HepG2 (cell line): ENCODE measurements around the gene SRRM2. TPM values are rescaled to one million over a fixed set of nuclear protein-coding genes. Genes with fewer than 3 reads are reported as not detected.

Experiments used
- ESRRA ChIP-seq: sonication (generic); formaldehyde crosslinking; IDR thresholded peaks from 2 replicates; pipeline ENCODE4 v1.5.1; 2020; ENCODE audit warnings: mild to moderate bottlenecking, low read depth, missing genetic modification reagents
- FOSL2 ChIP-seq: sonication (generic); formaldehyde crosslinking; IDR thresholded peaks from 2 replicates; pipeline ENCODE4 v1.4.0; 2020; ENCODE audit warnings: missing genetic modification reagents
- GABPA ChIP-seq, 2 experiments: IDR thresholded peaks; 2 replicates each; pipeline ENCODE4 v1.6.1; 2011 to 2016; ENCODE audit warnings: low read depth in 2 of 2, low read length in 1 of 2, missing biosample characterization in 1 of 2, missing genetic modification characterization in 1 of 2
- GLMP ChIP-seq: sonication (generic); formaldehyde crosslinking; IDR thresholded peaks from 2 replicates; pipeline ENCODE4 v1.9.0; 2021; ENCODE audit warnings: missing genetic modification reagents, mild to moderate bottlenecking, borderline replicate concordance
- HMGA1 ChIP-seq: sonication (generic); formaldehyde crosslinking; conservative IDR thresholded peaks from 2 replicates; pipeline ENCODE4 v1.4.0; 2020; ENCODE audit warnings: missing genetic modification reagents
- JDP2 ChIP-seq: sonication (generic); formaldehyde crosslinking; IDR thresholded peaks from 2 replicates; pipeline ENCODE4 v1.8.1; 2022; ENCODE audit warnings: missing genetic modification reagents, borderline replicate concordance
- KAT2B ChIP-seq: fragments of 150-350 bp; IDR thresholded peaks from 2 replicates; pipeline ENCODE4 v1.6.1; 2014; ENCODE audit warnings: low read depth, low read length, borderline replicate concordance
- KDM5B ChIP-seq: sonication (generic); formaldehyde crosslinking; IDR thresholded peaks from 2 replicates; pipeline ENCODE4 v1.4.0; 2020; ENCODE audit warnings: missing genetic modification reagents, mild to moderate bottlenecking, borderline replicate concordance
- KDM6A ChIP-seq: IDR thresholded peaks from 2 replicates; pipeline ENCODE4 v1.6.1; 2016; ENCODE audit warnings: low read depth
- KLF16 ChIP-seq, 2 experiments: sonication (generic) in 1 of 2; formaldehyde crosslinking in 1 of 2; IDR thresholded peaks; 2 replicates each; pipeline versions ENCODE4 v1.6.1 to v1.8.0; 2016 to 2023; ENCODE audit warnings: missing genetic modification reagents in 2 of 2, missing compliant biosample characterization in 1 of 2
- MED13 ChIP-seq: sonication (generic); formaldehyde crosslinking; IDR thresholded peaks from 2 replicates; pipeline ENCODE4 v1.5.0; 2020; ENCODE audit warnings: missing genetic modification reagents
- MLXIP ChIP-seq: sonication (generic); formaldehyde crosslinking; IDR thresholded peaks from 2 replicates; pipeline ENCODE4 v1.9.0; 2021; ENCODE audit warnings: missing genetic modification reagents, borderline replicate concordance
- MZF1 ChIP-seq: sonication (generic); formaldehyde crosslinking; IDR thresholded peaks from 2 replicates; pipeline ENCODE4 v1.8.1; 2023; ENCODE audit warnings: mild to moderate bottlenecking, missing genetic modification reagents, borderline replicate concordance
- RFX1 ChIP-seq: fragments of 450-650 bp; IDR thresholded peaks from 2 replicates; pipeline ENCODE4 v1.6.1; 2017
- TOE1 ChIP-seq: sonication (generic); formaldehyde crosslinking; IDR thresholded peaks from 2 replicates; pipeline ENCODE4 v1.4.0; 2020; ENCODE audit warnings: mild to moderate bottlenecking, missing genetic modification reagents
- ZFP41 ChIP-seq: sonication (generic); formaldehyde crosslinking; IDR thresholded peaks from 2 replicates; pipeline ENCODE4 v1.4.0; 2020; ENCODE audit warnings: mild to moderate bottlenecking, missing genetic modification reagents, borderline replicate concordance
- ZNF337 ChIP-seq: sonication (generic); formaldehyde crosslinking; IDR thresholded peaks from 2 replicates; pipeline ENCODE4 v1.5.1; 2020; ENCODE audit warnings: missing genetic modification reagents, low read depth, mild to moderate bottlenecking, borderline replicate concordance
- ZNF687 ChIP-seq: sonication (generic); formaldehyde crosslinking; IDR thresholded peaks from 2 replicates; pipeline ENCODE4 v1.5.1; 2020; ENCODE audit warnings: mild to moderate bottlenecking, missing genetic modification reagents, moderate library complexity
- ZSCAN20 ChIP-seq: sonication (generic); formaldehyde crosslinking; IDR thresholded peaks from 2 replicates; pipeline ENCODE4 v1.4.0; 2020; ENCODE audit warnings: missing genetic modification reagents, mild to moderate bottlenecking, borderline replicate concordance
- polyA plus RNA-seq, 8 experiments: library from polyadenylated mRNA; depleted of rRNA in 3 of 8; stranded (reverse) in 7 of 8; unstranded in 1 of 8; fragments of >200 nt; fragmentation: Illumina TruSeq in 4 of 8; extraction: Trizol in 4 of 8; gene quantifications; 2 replicates each; pipeline versions ENCODE4 v1.2.1 to v1.2.3, GENCODE V29; 2011 to 2016; ENCODE audit warnings: low read depth in 4 of 8, missing spikeins in 1 of 8, mixed read lengths in 1 of 8; ENCODE audit not compliant: insufficient read depth in 1 of 8
- total RNA-seq, 5 experiments: library from RNA; depleted of rRNA; stranded (reverse); fragments of >200 nt; fragmentation: Illumina TruSeq; extraction: Trizol; gene quantifications; 2 replicates each; pipeline ENCODE4 v1.2.3, GENCODE V29; 2016; ENCODE audit warnings: low read depth in 1 of 5

SRRM2 gene
- total and polyA plus RNA-seq, 2 of the 13 experiments (the other 11 are each of a cell fraction or from before 2014, with no cell fraction given) = 50.4 to 112 TPM

- TF ChIP-seq MLXIP (no peak), ZNF687 (CRISPR knock-in tag) (peak; percentile 74), JDP2 (CRISPR knock-in tag) (no peak), ZSCAN20 (CRISPR knock-in tag) (no peak), GABPA (IDR thresholded peaks at IDR 0.05; ENCODE audit: low read depth, low read length) (peak; percentile 92), GABPA (CRISPR knock-in tag; IDR thresholded peaks at IDR 0.05; ENCODE audit: low read depth) (peak; percentile 91), KAT2B (no peak), KLF16 (CRISPR knock-in tag; IDR thresholded peaks at IDR 0.05) (peak in 1 of 2 experiments; percentile 71; a peak in 2 of 4 replicates), TOE1 (CRISPR knock-in tag) (peak; percentile 73; the same call in 1 of the 2 replicates), ZNF337 (CRISPR knock-in tag) (no peak), GLMP (CRISPR knock-in tag) (no peak), ZFP41 (CRISPR knock-in tag) (no peak), MED13 (CRISPR knock-in tag) (0 out of 2 replicates have a peak, but pooled peaks have one; percentile 22), MZF1 (CRISPR knock-in tag) (no peak), KDM6A (CRISPR knock-in tag) (no peak), KDM5B (CRISPR knock-in tag) (peak; percentile 39; the same call in 1 of the 2 replicates), ESRRA (0 out of 2 replicates have a peak, but pooled peaks have one; percentile 18), FOSL2 (CRISPR knock-in tag) (peak; percentile 49), RFX1 (no peak), HMGA1 (CRISPR knock-in tag) (no peak)
Observed at GRCh38 chr16:2720719-2721633, 31.5 kb upstream of the SRRM2 start (continued).
